GM18498 (cell line): ENCODE data around the gene PCNX1.
"Not testable (repeated sequence)": the region's sequence is repeated elsewhere in the genome, so short reads cannot be mapped to it uniquely, and the experiment has no call there.

Experiments used
- ATAC-seq: cut with Tn5 transposase; IDR thresholded peaks from one replicate; pipeline ENCODE4 v1.9.1; 2021; ENCODE audit warnings: mild to moderate bottlenecking, moderate library complexity; ENCODE audit not compliant: unreplicated experiment

PCNX1 gene

DNA sequence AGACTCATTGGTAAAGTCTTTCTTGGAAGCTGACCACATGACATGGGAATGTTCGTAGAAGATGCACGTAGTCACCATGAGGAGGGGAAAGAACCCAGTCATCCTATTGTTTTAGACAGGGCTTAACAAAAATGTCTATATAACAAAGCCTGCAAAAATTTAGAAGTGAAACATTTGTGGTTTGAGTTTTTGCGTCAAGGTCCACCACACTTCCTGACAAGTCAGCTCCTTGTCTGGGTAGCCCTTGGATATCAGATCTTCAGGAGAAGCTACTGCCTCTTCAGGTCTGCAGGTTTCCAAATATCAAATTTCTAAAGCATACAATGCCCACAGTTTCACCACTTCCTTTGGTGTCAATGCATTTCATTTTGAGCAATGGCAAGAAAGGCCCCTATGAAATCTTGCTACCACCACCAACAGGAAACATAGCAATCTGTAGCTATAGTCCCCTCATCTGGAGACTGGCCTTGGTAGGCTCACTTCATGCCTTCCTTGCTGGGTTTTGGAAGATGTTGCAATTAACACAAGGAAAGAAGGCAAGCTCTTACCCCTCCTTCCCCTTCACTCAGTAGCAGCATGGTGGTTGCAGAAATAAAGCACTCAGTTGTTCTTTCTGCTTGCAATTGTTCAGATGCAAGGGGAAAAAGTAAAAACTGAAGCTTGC lies 235.2 kb downstream of the PCNX1 start:
- ATAC-seq = no peak

DNA sequence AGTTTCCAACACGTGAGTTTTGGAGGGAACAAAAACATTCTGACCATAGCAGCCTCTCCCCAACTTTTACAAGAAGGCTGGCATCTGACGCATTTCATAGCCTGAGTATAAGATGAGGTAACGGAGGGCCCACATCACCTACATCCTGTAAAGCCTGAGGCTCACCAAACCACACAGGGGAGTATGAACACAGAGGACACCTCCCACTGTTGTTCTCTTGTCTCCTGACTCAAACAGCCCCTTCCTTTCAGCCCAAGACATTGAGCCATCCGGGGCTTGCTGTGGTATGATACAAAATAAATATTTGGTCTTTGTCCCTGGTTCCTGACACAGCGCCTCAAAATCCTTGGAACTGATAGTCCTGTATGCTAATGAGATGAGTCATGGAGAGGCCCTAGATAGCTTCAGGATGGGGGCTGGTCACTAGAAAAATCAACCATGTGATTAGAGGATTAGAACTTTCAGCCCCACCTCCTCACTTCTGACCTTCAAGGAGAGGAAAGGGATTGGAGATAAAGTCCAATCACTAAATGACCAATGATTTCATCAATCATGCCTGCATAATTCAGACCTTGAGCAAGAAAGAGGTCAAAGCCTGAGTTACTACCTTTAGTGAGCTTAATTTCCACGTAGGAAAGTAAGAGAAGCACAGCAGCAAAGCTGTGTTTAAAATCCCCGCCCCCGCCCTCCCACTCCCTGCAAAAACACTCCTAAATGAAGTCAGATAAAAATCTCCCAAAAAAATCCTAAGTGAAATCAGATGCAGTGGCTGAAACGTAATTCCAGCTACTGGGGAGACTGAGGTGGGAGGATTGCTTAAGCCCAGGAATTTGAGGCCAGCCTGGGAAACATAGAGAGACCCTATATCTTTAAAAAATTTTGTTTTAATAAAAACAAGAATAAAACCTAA lies 236.4 kb downstream of the PCNX1 start:
- ATAC-seq = no peak

DNA sequence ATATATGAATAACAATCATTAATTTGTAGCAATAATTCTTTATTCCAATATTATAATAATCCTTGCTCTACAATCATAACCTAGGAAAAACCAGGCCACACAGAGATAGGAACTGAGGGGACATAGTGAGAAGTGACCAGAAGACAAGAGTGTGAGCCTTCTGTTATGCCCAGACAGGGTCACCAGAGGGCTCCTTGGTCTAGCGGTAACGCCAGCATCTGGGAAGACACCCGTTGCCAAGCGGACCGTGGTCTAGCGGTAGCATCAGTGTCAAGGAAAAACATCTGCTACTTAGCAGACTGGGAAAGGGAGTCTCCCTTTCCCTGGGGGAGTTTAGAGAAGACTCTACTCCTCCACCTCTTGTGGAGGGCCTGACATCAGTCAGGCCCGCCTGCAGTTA lies 240.1 kb downstream of the PCNX1 start:
- ATAC-seq = not testable (repeated sequence)

DNA sequence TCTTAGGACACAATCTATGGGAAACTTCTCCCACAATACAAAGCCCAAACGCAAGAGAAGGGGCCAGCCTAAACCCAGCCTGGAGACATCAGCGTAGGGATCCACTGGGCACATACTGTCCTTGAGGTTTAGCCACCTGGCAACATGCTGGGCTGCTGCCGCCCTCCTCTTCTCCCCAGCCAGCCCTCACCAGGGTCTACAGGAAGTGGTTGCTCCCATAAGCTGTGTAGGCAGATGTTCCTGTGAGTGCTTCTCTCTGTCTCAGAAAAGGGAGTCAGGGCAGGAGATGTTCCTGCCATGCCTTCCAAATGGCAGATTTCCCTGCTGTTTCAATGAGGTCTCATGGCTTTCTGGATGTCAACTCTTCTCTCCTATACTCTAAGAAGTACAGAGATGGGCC lies 241.4 kb downstream of the PCNX1 start:
- no peak for ATAC-seq

DNA sequence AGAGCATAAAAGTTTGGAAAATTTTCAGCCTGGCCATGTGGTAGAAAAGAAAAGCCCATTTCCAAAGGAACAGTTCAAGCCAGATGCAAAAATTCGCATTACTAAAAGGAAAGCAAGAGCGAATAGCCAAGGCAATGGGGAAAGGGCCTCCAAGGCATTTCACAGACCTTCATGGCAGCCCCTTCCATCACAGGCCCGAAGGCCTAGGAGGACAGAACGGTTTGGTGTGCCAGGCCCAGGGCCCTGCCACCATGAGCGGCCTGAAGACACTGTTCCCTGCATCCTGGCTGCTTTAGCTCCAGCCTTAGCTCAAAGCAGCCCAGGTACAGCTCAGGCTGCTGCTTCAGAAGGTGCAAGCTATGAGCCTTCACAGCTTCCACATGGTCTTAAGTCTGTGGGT lies 243.5 kb downstream of the PCNX1 start:
- no peak for ATAC-seq

DNA sequence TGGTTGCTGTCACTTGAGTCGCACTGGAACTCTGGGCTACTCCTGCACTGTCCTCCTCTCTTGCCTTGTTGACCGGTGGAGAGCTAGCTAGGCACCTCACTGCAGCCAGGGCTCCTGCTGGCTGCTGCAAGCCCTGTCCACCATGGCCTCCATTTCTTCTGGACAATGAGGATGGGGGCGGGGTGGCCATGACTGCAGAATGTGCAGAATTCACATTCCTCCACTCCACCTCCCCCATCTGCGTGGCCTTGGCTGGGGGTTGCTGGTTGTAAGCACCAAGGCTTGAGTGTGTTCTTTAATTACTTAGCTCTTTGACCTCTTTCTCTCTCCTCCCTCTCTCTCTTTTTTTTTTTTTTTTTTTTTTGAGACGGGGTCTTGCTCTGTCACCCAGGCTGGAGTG lies 248.5 kb downstream of the PCNX1 start:
- ATAC-seq = no peak

DNA sequence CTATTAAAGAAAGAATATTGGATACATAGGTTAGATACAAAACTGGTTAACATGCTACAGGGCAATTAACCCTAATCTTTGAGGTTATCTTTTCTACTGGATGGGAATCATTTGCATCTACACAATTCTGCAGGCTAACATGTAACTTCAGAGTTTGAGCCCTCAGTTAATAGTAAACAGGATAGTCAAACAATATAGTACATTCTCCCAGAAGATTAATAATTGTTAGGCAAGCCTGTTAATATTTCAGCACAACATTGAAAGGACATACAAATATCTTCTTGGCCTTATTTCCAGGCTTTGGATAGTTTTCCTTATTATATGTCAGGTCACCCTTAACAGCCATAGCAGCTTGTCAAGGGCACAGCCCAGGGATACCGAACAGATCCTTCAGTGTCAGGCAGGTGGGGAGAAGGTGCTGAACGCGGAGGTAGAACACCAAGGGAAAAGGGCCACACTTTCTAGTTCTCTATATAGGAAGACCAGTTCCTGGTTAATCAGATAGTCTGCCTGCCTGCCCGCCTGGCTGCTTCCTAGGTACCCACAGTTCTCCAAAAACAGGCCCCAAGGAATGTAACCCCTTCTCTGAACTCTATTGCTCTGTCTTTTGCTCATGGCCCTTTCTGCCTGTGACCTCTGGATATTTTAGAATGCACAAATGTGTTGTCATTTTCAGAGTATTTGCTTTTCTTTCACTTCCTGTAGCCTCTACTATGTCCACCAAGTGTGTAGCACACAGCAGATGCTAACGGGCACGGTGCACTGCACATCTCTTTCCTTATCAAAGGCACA lies 256.0 kb downstream of the PCNX1 start:
- no peak for ATAC-seq

DNA sequence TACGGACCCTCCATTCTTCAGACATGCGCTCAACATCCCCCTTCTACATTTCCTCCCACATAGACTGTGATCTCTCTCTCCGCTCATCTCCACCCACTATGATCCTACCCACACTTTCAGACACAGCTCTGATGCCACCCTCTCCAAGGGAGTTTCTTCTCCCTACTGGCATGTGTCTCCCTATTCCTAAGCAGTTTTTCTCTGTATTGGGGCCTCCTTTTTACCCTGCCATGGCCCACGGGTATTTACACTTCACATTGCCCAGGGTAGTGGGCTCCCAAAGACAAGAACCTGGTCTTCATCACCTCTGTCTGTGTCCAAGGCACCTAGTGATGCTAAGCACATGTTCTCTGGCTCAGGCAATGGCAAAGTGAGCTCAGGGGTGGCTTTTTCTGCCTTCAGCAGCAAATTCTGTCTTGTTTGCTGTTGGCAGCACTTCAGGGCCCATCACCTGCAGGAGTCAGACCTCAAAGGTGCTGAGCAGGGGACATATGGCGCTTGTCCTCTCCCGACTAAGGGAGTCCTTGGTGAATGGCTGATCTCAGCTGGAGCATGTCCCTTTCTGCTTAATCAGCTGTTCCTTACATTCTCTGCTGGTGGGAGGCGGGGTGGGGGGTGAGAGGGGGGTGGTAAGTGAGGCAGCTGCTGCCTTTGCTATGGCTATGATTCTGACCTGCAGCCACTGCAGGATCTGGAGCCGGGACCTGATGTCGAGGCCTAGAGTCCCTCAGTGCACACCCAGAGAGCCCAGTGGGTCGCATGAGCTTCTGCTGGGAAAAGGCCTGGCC lies 256.8 kb downstream of the PCNX1 start:
- no peak for ATAC-seq
